GM19468 (cell line): ENCODE data around the gene RHBDD2.
"Not testable (repeated sequence)": the region's sequence is repeated elsewhere in the genome, so short reads cannot be mapped to it uniquely, and the experiment has no call there.

Experiments used
- ATAC-seq: cut with Tn5 transposase; IDR thresholded peaks from one replicate; pipeline ENCODE4 v1.9.1; 2021; ENCODE audit warnings: mild to moderate bottlenecking, moderate library complexity, moderate number of reproducible peaks; ENCODE audit not compliant: unreplicated experiment; ENCODE audit errors: extremely low read depth

RHBDD2 gene

GRCh38 chr7:75878769-75879611 lies at the start of gene RHBDD2:
Gene RHBDD2, plus strand, starts transcription at chr7:75879034. Its CDS starts 49 bp downstream, at chr7:75879083.
- ATAC-seq, result no peak

DNA sequence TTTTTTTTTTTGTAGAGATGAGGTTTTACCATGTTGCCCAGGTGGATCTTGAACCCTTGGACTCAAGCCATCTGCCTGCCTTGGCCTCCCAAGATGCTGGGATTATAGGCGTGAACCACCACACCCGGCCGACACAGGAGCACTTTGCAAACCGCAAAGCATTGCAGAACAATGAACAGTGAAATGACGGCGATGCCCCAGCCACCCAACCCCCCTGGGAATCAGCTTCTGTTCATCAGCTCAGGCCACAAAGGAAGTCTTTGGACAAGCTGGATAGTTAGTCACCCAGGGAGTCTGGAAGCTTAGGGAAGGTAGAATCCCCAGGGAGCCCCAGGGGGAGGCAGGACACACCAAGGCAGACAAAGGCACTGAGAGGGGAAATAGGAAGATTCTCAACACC lies 49.2 kb upstream of the RHBDD2 start:
- not testable (repeated sequence) for ATAC-seq

GRCh38 chr7:75830978-75831377 lies 47.9 kb upstream of the RHBDD2 start:
- ATAC-seq, result no peak

GRCh38 chr7:75833662-75834061 lies 45.2 kb upstream of the RHBDD2 start:
- ATAC-seq, result not testable (repeated sequence)

DNA sequence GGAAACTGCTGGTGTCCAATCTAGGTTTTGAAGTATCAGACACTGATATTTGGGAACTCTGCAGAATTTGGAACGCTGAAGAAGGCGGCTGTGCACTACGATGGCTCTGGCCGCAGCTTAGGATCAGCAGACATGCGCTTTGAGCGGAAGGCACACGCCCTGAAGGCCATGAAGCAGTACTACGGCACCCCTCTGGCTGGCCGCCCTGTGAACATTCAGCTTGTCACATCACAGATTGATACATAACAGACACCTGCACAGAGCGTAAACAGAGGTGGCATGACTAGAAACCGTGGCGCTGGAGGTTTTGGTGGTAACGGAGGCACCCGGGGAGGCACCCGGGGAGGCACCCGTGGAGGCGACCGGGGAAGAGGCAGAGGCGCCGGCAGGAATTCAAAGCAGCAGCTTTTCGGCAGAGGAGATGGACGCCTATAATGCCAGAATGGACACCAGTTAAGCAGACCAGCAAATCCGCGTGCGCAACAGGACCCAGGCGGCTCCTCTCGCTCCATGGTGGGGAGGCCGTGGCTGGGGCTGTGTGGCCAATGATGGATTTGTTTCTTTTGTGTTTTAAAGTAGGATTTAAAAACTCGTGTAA lies 43.0 kb upstream of the RHBDD2 start:
- ATAC-seq, result no peak

- ATAC-seq, result no peak
These were observed 42.0 kb upstream of the RHBDD2 start for GRCh38 chr7:75836798-75837197.

DNA sequence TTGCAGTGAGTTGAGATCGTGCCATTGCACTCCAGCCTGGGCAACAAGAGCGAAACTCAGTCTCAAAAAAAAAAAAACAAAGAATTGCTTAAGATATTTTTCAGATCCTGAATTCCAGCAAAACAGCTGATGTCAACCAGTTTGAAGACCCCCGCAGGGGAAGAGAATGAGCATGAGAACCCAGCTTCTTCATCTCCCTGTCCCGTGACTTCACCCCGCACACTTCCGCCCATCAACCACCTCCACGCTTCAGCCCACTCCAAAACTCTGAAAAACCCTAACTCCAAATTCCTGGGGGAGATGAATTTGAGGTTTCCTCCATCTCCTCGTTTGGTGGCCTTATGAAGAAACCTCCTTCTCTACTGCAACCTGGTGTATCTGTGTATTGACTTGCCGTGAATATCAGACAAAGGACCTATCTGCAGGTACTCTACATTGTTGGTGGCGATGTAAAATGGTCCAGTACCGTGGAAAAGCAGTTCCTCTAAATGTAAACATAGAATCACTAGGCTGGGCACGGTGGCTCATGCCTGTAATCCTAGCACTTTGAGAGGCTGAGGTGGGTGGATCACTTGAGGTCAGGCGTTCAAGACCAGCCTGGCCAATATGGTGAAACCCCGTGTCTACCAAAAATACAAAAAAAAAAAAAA lies 40.4 kb upstream of the RHBDD2 start:
- not testable (repeated sequence) for ATAC-seq

- no peak for ATAC-seq
These were observed 38.8 kb upstream of the RHBDD2 start for GRCh38 chr7:75840029-75840428.

GRCh38 chr7:75842836-75843446 lies 35.9 kb upstream of the RHBDD2 start:
- ATAC-seq, result peak; percentile 37

DNA sequence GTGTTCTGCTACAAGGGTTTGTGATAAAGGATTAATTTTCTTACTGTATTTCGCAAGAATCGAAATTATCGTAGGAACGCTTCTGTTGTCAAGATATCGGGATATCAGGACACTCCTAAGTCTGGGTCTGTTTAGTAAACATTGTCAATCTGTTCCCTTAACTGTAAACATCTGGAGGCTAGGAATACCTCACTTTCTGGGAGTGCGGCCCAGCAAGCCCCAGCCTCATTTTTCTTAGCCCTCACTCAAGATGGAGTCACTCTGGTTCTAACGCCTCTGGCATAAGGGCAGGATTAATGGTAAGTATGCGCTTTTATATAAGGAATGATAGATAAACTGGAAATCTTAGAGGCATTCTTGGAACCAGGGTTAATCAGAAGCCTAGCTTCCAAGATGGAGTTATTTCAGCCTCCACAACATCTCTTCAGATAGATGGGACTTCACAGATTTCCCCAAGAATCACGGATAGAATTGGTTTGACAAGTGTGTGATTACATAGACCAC lies 35.2 kb upstream of the RHBDD2 start:
- ATAC-seq, result no peak

- no peak for ATAC-seq
These were observed 34.7 kb upstream of the RHBDD2 start for GRCh38 chr7:75844158-75844557.

GRCh38 chr7:75845132-75845531 lies 33.7 kb upstream of the RHBDD2 start:
- not testable (repeated sequence) for ATAC-seq

GRCh38 chr7:75847707-75848106 lies 31.1 kb upstream of the RHBDD2 start:
- no peak for ATAC-seq

- ATAC-seq, result no peak
These were observed 29.3 kb upstream of the RHBDD2 start for GRCh38 chr7:75849573-75849972.

DNA sequence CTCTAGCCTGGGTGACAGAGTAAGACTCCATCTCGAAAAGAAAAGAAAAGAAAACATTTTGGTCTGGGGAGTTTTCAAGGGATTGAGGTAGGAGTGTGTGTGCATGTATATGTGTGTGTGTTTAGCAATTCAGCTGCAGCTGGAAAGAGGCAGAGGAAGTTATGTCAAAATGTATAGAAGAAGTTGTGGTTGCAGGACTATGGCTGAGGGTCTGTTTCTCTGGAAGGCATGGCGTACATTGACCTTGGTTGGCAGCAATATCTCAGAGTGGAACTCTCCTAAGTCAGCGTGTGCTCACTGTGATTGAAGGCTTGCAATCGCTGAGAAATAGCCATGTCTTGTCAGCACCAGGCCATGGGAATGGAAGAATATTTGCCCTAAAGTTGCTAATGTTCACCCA lies 28.6 kb upstream of the RHBDD2 start:
- no peak for ATAC-seq

- ATAC-seq, result no peak
These were observed 24.6 kb upstream of the RHBDD2 start for GRCh38 chr7:75854233-75854632.

GRCh38 chr7:75854813-75855345 lies 24.0 kb upstream of the RHBDD2 start:
- not testable (repeated sequence) for ATAC-seq

DNA sequence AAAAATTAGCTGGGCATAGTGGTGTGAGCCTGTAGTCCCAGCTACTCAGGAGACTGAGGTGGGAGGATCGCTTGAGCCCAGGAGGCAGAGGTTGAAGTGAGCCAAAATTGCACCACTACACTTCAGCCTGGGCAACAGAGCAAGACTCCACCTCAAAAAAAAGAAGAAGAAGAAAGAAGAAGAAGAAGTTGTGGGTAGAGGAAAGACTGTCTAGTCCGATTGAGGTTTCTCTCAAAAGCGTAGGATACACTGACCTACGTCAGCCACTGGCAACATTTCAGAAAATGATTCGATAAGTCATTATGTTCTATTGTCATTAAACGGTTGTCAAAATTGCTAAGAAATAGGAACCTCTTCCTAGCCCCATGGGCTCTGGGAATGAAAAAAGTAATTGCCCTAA lies 22.3 kb upstream of the RHBDD2 start:
- ATAC-seq, result no peak

DNA sequence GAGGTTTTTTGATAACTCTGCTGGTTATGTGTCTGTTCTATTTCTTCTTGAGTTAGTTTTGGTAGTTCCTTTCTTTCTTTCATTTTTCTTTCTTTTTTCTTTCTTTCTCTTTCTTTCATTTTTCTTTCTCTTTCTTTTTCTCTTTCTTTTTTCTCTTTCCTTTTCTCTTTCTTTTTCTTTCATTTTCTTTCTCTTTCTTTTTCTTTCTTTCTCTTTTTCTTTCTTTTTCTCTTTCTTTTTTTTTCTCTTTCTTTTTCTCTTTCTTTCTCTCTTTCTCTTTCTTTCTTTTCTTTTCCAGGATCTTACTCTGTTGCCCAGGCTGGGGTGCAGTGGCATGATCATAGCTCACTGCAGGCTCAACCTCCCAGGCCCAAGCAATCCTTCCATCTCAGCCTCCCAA lies 20.4 kb upstream of the RHBDD2 start:
- no peak for ATAC-seq

- ATAC-seq, result no peak
These were observed 17.2 kb upstream of the RHBDD2 start for GRCh38 chr7:75861636-75862035.
